Left colon (tissue), 2 donors: ENCODE results near the gene SLC2A8. TPM values are rescaled to one million over a fixed set of nuclear protein-coding genes. Genes with fewer than 3 reads are reported as not detected.

ENCODE experiments used
- ATAC-seq: fragments of 200-7000 bp; cut with Tn5 transposase; one replicate; pipeline ENCODE4 v1.9.1; 2020; ENCODE audit warnings: mild to moderate bottlenecking, moderate library complexity
- DNase-seq, 2 donors: peaks; one replicate each; pipeline ENCODE4 v3.0.0-alpha.2; 2020
- intact Hi-C, 2 donors: fragments of 100-400 bp; cut with DNase I in 1 of 2; cut with micrococcal nuclease in 1 of 2; formaldehyde crosslinking; loops; one replicate each; pipeline versions ENCODE4 v1.11.2 to v1.14.0; 2022; cut with DNase I, micrococcal nuclease
- total RNA-seq, 2 donors: library from RNA; stranded (reverse); fragmentation: NEBNext Ultra II Directional; extraction: Animal tissue kit (Norgen Biotek cat#: 25700); gene quantifications; one replicate each; pipeline ENCODE4 v1.2.1, GENCODE V29; 2021
- donor health status: DM: no; HTN: no; CAD: no.
- donor health status: DM: yes; HTN: yes; CAD: no.

The SLC2A8 gene
- total RNA-seq, 2 donors from 2014 or later = 18.1 to 28.6 TPM

DNA sequence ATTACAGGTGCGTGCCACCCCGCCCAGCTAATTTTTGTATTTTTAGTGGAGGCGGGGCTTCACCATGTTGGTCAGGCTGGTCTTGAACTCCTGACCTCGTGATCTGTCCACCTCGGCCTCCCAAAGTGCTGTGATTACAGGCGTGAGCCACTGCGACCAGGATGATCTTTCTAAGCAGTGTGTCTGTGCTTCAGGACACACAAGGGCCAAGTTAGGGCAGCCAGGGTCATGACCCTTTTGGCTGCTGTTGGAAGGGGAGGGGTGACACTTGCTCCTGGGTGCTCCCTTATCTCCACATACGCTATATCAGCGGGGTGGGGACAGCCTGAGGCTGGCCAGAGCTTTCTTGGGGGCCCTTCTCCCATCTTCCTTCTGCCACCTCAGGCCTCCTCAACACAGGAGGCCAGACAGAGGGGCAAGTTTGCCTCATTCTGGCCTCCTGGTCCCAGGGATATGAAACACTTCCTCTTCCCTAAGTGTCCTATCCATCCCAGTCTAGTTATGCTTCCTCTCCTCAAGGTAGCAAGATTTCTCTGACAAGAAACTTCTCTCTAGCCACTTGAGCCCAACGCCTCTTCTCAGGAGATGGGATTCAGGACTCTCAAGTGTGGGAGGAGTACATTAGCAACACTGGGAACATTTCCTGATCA is 25.3 kb downstream of the SLC2A8 start:
- ATAC-seq (no peak), DNase-seq (no peak)
- intact Hi-C loops = no loop called here

DNA sequence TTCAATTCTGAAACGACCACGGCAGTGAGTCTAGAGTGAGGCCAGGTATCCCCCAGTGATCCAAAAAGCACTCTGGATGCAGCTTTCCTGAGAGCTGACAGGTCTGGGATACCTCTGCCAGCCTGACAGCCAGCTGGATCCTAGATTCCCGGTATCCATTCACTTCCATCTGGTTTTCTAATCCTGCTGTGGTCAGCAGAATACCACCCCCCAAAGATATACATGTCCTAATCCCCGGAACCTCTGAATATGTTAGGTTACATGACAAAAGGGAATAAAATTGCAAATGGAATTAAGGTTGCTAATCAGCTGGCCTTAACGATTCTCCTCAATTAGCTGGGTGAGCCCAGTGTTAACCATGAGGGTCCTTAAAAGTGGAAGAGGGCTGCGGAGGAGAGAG is 25.8 kb downstream of the SLC2A8 start:
- ATAC-seq (no peak), DNase-seq (no peak)
- intact Hi-C loops = no loop called here

DNA sequence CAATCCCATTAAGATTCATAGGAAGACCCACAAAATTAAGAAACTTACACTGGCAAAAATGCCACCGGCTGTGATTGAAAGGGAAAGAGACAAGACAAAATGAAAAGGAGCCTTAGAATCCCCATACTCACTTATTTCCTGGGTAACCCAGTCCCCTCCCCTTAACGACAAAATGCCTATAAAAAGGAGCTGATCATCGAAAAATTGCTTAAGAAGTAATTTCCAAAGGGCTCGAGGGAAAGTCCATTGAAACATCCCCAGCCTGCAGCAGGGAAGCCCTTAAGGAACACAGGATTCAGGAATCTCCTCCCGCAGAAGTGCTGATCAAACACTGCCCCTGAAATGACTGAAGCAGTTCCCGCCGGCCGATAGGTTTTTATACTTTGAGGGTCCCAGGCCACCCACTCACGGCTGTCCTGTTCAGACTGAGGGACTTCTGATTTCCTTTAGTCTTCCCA is 26.5 kb downstream of the SLC2A8 start:
- DNase-seq (no peak), ATAC-seq (peak; percentile 21)
- intact Hi-C loops = no loop called here

DNA sequence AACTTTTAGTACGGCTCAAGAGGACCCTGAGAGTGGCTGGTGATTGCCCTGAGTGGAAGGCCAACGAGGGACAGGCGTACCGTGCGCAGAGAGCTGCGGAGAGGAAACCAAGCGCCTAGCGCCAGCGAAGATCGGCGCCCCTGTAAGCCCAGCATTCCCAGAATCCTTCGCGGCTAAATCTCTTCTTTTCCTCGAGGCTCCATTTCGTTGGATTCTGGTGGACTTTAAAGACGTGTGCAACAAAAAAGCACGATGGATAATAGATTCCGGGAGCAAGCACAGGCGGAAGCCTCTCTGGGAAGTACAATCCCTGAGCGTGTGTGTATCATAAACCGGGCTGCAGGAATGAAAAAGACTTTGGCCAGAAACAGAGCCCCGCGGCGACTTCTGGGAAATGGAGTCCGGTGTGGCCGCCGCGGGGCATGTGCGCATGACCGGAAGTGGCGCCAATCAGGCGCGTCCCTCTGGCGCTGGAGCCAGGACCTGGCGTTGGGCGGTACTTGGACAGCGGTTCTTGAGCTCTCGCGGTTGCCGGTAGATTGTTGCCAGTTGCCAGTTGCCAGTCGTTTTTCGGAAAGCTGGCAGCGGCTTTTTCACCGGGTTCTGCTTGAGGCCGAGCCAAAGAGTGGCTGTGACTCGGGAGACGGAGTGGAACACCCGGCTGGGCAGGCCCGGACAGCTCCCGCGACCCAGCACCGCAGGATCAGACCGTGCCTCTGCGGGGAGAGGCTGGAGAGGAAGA is 27.1 kb downstream of the SLC2A8 start, which contains the start of gene ZNF79:
TSS of gene ZNF79 (plus strand) at position 449 of the 742 bp plus-strand sequence. CDS start 406 bp downstream, outside the sequence.
- intact Hi-C loops = no loop called here

DNA sequence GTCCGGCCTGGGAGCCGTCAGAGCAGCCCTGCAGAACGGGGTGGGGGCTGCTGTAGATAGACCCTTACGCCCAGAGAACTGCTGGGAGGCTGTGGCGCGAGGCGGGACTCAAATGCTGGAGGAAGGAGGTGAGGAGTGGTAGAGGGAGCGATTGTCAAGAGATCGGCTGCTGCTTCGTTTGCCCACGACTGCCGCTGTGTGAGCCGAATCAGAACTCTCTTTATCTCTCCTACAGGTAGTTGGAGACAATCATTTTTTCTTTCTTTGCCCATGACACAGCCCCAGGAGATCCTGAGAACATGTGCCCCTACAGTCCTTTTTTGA is 27.7 kb downstream of the SLC2A8 start:
- ATAC-seq = peak; percentile 32
- intact Hi-C loops = no loop called here
- DNase-seq = no peak

More for the DNA sequence above, 27.1 kb downstream of the SLC2A8 start, which contains the start of gene ZNF79:
- DNase-seq (peak; percentile 93 to 95), ATAC-seq (peak; percentile 94)

DNA sequence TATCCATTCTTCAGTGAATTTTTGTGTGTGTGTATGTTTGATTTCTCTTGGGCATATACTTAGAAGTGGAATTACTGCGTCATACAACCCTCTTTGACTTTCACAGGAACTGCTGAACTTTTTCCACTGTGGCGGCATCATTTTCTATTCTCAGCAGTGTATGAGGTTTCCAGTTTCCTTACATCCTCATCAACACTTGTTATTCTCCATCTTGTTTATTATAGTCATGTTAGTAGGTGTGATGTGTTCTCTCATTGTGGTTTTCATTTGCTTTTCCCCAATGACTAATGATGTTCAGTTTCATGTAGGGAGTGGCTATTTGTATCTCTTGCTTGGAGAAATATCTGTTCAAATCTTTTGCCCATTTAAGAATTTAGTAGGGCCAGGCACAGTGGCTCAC is 29.8 kb downstream of the SLC2A8 start:
- no peak for ATAC-seq

DNA sequence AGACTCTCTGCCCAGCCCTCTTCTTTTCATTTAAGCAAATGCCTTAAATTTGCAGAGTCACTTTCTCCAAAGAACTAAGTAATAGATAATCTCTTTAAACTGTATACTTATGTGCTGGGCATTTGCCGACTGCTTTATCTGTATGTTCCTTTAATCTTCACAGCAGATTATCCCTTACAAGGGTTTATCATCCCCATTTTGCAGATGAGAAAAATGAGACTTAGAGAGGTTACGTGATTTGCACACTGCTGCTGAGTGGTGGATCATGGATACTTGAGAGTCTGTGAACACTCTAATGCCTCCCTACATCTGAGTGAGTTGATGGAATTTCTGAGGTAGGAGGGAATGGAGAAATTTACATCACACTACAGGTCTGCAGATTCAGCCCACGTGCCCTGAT is 31.4 kb downstream of the SLC2A8 start:
- DNase-seq (no peak), ATAC-seq (no peak)
- intact Hi-C loops = no loop called here

More for the DNA sequence above, 29.8 kb downstream of the SLC2A8 start:
- intact Hi-C loops = no loop called here
- no peak for DNase-seq

DNA sequence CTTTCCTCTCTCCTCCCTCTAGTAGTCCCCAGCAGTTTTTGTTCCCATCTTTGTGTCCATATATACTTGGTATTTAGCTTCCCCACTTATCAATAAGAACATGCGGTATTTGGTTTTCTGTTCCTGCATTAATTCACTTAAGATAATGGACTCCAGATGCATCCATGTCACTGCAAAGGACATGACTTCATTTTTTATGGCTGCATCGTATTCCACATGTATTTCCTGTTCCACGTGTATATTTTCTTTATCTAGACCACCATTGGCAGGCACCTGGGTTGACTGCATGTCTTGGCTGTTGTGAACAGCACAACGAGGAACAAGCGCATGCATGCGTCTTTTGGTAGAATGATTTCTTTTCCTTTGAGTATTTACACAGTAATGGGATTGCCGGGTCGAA is 33.4 kb downstream of the SLC2A8 start:
- ATAC-seq = no peak
- intact Hi-C loops = no loop called here
- no peak for DNase-seq

DNA sequence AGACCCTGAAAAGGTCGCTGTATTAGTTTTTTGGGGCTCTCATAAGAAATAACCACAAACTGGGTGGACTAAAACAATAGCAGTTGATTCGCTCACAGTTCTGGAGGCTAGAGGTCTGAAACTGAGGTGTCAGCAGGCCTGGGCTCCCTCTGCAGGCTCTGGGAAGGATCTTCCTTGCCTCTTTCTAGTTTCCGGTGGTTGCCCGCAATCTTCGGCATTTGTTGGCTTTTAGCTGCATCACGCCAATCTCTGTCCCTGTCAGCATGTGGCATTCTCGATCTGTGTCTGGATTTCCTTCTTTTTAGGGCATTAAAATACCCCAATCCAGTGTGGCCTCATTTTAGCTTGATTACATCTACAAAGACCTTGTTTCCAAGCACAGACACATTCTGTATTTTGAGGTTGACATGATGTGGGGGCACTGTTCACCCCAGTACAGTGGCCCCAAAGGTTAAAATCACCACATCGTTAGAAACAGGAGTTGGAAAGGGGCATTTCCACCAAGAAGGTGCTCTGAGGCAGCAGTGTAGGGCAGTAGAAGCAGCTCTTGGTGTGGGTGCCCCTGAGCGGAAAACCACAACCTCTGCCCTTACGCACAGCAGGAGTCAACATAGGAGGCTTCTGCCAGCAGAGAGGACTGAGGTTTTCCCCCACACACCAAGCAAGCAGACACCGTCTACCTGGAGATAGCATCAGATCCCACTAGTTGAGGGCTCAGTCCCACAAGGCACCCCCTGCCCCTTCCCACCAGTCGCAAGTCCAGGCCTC is 40.7 kb downstream of the SLC2A8 start:
- no peak for ATAC-seq
- DNase-seq = no peak
- intact Hi-C loops = no loop called here

DNA sequence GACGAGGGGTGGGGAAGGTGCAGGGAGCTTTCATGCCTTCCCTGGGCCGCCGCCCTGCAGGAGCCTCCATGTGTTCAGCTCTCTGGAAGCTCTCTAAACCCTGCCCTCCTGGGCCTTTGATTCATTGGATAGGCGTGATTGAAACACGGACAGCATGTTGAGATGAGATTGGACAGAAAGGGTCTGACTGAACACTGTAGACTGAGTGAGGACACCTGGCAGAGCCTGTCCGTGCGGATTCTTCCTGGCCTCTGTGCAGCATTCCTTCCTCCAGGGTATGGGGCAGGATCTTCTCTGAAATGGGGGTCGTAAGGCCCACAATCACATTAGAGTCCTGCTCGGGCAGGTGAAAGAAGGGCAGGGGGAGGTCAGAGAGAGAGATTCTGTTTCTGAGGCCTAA is 41.4 kb downstream of the SLC2A8 start:
- DNase-seq (no peak), ATAC-seq (no peak)
- intact Hi-C loops = no loop called here

DNA sequence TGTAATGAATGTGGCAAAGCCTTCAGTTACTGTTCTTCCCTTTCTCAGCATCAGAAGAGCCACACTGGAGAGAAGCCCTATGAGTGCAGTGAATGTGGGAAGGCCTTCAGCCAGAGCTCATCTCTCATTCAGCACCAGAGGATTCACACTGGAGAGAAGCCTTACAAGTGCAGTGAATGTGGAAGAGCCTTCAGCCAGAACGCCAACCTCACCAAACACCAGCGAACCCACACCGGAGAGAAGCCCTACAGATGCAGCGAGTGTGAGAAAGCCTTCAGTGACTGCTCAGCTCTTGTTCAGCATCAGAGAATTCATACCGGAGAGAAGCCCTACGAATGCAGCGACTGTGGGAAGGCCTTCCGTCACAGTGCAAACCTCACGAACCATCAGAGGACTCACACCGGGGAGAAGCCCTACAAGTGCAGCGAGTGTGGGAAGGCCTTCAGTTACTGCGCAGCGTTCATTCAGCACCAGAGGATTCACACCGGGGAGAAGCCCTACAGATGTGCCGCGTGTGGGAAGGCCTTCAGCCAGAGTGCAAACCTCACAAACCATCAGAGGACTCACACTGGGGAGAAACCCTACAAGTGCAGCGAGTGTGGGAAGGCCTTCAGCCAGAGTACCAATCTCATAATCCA is 47.4 kb downstream of the SLC2A8 start:
- ATAC-seq (no peak), DNase-seq (no peak)
- intact Hi-C loops = no loop called here

DNA sequence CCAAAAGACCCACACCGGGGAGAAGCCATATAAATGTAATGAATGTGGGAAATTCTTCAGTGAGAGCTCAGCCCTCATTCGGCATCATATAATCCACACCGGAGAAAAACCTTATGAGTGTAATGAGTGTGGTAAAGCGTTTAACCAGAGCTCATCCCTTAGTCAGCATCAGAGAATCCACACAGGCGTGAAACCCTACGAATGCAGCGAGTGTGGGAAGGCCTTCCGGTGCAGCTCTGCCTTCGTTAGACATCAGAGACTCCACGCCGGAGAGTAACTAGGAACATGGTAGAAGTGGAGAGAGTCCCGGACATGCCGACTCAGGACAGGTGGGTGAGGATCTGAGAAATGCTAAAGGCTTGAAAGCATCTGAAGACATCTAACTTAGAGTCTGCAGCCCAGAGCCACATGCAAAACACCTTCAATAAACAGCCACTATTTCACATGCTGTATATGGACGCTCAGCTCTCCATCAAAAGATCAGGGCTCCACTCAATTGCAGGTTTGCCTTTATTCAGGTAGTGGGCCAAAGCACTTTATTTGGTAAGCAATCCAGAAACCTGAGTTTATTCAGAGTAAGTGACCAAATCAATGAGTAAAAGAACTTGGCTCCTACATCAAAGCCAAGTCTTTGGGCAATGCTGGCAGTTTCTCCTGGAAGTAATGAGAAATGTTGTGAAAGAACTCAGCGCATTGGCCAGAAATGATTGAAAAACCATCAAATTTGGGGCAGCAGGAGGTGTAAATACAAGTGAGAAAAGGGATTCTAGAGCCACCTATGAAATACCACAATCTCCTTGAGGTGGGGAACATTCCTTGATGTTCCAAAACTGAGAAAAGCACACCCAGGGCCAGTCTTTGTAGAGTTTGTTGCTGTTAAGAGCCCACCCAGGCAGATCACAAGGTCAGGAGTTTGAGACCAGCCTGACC is 48.2 kb downstream of the SLC2A8 start:
- intact Hi-C loops = no loop called here
- ATAC-seq (no peak), DNase-seq (no peak)

DNA sequence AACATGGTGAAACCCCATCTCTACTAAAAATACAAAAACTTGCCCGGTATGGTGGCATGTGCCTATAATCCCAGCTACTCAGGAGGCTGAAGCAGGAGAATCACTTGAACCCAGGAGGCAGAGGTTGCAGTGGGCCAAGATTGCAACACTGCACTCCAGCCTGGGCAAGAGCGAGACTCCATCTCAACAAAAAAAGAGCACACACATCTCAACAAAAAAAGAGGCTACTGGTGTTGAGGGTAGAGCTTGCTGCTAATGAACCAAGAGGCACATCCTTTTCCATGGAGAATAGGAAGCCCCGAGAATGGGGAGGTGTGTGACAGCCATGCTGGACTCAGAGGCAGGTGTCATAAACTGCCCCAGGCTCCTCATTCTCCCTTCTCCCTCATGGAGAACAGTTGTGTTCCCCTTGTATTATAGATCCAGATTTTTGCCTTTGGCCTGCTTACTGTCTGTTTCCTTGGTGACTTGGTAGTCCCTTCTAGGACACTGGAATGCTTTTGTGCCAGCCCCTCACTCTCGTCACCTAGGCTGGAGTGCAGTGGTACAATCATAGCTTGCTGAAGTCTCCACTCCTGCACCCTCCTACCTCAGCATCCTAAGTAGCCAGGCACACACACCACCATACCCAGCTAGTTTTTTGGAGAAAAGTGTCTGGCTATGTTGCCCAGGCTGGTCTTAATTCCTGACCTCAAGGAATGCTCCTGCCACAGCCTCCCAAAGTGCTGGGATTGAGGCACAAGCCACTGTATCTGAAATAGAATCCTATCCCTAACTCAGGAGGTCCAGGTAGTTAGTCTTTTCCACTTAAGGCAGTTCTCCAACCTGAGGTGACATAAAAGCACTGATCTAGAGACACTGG is 49.1 kb downstream of the SLC2A8 start:
- no peak for DNase-seq

DNA sequence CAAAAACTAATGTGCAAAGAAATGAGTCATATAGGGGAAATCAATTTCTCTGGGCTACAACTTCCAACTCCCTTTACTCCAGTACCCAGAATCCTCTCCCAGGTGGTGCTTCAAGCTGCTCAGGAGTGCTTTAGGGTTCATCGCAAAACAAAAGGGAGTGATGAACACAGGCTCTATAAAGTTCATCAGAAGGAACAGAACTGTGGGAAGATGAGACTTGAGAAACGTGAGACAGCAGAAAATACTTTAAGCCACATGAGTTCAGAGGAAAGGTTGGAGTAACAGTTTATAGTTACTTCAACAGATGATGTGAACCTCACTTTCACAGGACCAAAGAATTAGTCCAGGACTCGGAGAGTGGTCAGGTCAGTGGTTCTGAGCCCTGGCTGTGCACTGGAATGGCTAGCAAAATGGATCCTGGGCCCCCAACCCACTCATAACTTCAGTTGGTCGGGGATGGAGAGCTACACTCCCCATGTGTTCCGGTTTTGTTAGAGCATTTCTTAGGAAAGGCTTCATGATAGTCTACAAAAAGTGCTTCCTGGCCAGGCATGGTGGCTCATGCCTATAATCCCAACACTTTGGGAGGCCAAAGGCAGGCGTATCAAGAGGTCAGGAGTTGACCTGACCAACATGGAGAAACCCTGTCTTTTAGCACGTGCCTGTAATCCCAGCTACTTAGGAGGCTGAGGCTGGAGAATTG is 49.9 kb downstream of the SLC2A8 start:
- ATAC-seq (no peak), DNase-seq (no peak)
- intact Hi-C loops = no loop called here

More for the DNA sequence above, 49.1 kb downstream of the SLC2A8 start:
- no peak for ATAC-seq
- intact Hi-C loops = no loop called here

DNA sequence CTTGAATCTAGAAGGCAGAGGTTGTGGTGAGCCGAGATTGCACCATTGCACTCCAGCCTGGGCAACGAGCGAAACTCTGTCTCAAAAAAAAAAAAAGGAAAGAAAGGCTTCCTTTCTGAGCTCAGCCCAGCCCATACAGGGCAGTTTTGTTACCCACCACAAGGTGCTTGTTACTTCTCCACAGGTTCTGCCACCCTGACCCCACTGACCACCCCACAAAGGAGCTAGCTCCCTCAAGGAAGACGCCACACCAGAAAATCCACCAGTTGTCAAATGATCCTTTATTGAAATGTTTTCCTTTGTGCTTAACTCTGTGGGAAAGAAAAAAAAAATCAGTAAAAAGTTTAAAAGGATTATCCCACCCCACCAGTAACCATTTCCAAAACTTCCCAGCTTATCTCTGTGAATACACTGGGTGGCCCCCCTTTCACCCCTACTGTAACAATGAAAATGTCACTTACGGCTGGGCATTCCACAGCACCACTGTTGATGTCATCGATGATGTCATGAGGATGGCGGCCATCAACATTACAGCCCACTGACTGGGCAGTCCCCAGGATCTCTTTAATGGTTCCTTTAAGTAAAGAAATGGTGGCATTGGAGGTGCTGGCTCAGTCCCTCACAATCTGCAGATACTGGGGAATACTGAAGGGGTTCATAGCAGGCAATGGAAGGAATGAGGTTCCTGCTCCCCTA is 50.6 kb downstream of the SLC2A8 start:
- intact Hi-C loops = no loop called here
- ATAC-seq = no peak
- DNase-seq = no peak

DNA sequence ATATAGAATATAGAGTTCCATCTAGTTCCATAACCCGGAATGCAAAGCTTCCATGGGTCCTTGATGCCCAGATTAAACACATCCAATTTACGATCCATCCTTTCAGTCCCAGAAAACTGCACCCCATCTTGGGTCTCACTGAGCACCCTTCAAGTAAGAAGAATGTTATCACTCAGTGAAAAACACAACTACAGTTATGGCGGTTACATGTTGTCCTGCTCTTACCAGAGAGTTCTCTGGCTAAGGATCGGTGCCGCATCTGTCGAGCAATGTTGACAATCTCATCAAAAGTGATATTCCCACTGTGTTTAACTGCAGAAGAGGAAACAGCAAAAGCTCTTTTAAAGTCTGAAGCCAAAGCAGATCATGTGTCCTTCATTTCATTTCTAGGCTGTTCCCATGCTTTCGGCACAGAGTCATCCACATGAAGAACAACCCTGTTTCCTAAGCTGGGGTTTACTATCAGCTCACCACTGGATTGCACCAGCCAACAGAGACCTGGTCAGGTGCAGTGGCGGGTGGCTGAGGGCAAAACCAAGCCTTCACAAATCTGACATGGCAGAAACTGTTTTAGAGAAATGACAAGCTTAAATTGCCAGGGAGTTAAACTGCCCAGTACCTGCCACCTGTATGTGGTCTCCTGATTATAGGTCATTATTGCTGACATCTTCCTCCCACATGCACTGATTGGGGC is 51.3 kb downstream of the SLC2A8 start:
- intact Hi-C loops = no loop called here
- ATAC-seq = no peak
- DNase-seq = no peak
